Loucy (cell line): ENCODE results near the gene ARG2.

ENCODE experiments used
- H2AFZ ChIP-seq: fragments of 200-600 bp; sonication (generic); 2 replicates; pipeline ENCODE4 v1.6.0; 2016; ENCODE audit warnings: antibody characterized with exemption, mild to moderate bottlenecking, low read length, moderate library complexity
- H3F3A ChIP-seq: fragments of 200-600 bp; 2 replicates; pipeline ENCODE4 v1.6.0; 2016; ENCODE audit warnings: antibody characterized with exemption, low read depth, mild to moderate bottlenecking
- H3K27me3 ChIP-seq: fragments of 200-600 bp; sonication (generic); 2 replicates; pipeline ENCODE4 v1.6.1; 2014; ENCODE audit warnings: low read length, mild to moderate bottlenecking; ENCODE audit not compliant: insufficient read depth, poor library complexity, severe bottlenecking
- H3K36me3 ChIP-seq: fragments of 200-600 bp; sonication (generic); 2 replicates; pipeline ENCODE4 v1.6.1; 2016; ENCODE audit warnings: low read length; ENCODE audit not compliant: insufficient read depth
- H3K4me1 ChIP-seq: fragments of 200-600 bp; sonication (generic); 2 replicates; pipeline ENCODE4 v1.5.1; 2014; ENCODE audit warnings: low read length, mild to moderate bottlenecking; ENCODE audit not compliant: insufficient read depth, poor library complexity, severe bottlenecking
- H3K4me2 ChIP-seq: fragments of 200-600 bp; sonication (generic); 2 replicates; pipeline ENCODE4 v1.6.0; 2014; ENCODE audit warnings: antibody characterized with exemption, low read length, low read depth, mild to moderate bottlenecking; ENCODE audit not compliant: poor library complexity, severe bottlenecking
- H3K4me3 ChIP-seq: fragments of 200-600 bp; sonication (generic); 2 replicates; pipeline ENCODE4 v1.5.1; 2014; ENCODE audit warnings: low read length, mild to moderate bottlenecking, mixed read lengths; ENCODE audit not compliant: poor library complexity, severe bottlenecking
- H3K79me2 ChIP-seq: fragments of 200-600 bp; sonication (generic); 2 replicates; pipeline ENCODE4 v1.6.1; 2014; ENCODE audit warnings: low read length; ENCODE audit not compliant: insufficient read depth
- H3K9ac ChIP-seq: fragments of 200-600 bp; sonication (generic); 2 replicates; pipeline ENCODE4 v1.6.0; 2014; ENCODE audit warnings: mild to moderate bottlenecking, low read depth, low read length, moderate library complexity; ENCODE audit not compliant: poor library complexity, severe bottlenecking
- H3K9me2 ChIP-seq: fragments of 200-600 bp; sonication (generic); replicated peaks from 2 replicates; pipeline ENCODE4 v1.6.1; 2016; ENCODE audit warnings: low read depth, low read length, mixed read lengths
- H3K9me3 ChIP-seq: fragments of 200-600 bp; sonication (generic); 2 replicates; pipeline ENCODE4 v1.6.1; 2014; ENCODE audit warnings: mild to moderate bottlenecking, antibody characterized with exemption, low read length, low read depth; ENCODE audit not compliant: insufficient read depth
- H4K20me1 ChIP-seq: fragments of 200-600 bp; sonication (generic); 2 replicates; pipeline ENCODE4 v1.6.0; 2014; ENCODE audit warnings: antibody characterized with exemption, low read length, mild to moderate bottlenecking; ENCODE audit not compliant: insufficient read depth, poor library complexity, severe bottlenecking
- CTCF ChIP-seq: fragments of 200-600 bp; sonication (generic); conservative IDR thresholded peaks from 2 replicates; pipeline ENCODE4 v1.5.1; 2014; ENCODE audit warnings: mild to moderate bottlenecking, antibody characterized with exemption, low read length
- EZH2phosphoT487 ChIP-seq: fragments of 200-600 bp; IDR thresholded peaks from 2 replicates; pipeline ENCODE4 v1.6.1; 2018; ENCODE audit warnings: antibody characterized with exemption, mild to moderate bottlenecking, moderate library complexity, borderline replicate concordance

Gene ARG2

DNA sequence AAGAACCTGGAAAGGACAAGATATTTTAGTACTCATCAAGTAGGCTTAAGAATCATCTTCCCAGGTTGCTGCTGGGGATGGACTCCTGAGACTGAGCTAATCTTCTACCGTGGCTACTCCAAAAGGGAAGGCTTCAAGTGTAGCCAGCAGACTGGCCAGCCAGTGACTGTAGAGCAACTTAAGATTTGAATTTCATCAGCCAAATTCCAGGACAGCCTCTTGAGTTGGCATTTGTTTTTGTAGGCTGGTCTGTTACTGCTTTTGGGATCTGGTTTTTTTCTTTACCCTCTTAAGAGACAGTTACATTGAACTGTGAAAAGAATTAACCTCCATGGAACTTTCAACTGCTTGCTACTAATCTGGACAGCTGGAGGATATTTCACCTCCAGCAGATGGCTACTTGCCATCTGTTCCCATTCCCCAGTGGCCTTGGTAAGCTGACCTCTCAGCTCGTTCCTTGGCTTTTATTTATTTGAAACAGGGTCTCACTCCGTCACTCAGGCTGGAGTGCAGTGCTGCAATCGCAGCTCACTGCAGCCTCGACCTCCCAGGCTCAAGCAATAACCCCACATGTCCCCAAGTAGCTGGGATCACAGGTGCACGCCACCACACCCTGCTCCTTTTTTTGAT, 34.0 kb downstream of the ARG2 start:
- H3F3A ChIP-seq, result no peaks in the 10 kb centered on the region
- no peaks in the 10 kb centered on the region for H3K4me1 ChIP-seq
- H2AFZ ChIP-seq, result no peak overlapping the region
- no peaks in the 10 kb centered on the region for H4K20me1 ChIP-seq
- no peaks in the 10 kb centered on the region for H3K9me2 ChIP-seq
- H3K36me3 ChIP-seq, result peaks cover 89% of the 10 kb centered on the region
- no peak overlapping the region for H3K4me3 ChIP-seq
- TF ChIP-seq CTCF, result no peak
- no peak for TF ChIP-seq EZH2phosphoT487
- H3K9me3 ChIP-seq, result no peaks in the 10 kb centered on the region
- H3K9ac ChIP-seq, result no peak overlapping the region
- H3K79me2 ChIP-seq, result no peaks in the 10 kb centered on the region
- H3K27me3 ChIP-seq, result no peaks in the 10 kb centered on the region
- no peak overlapping the region for H3K4me2 ChIP-seq

DNA sequence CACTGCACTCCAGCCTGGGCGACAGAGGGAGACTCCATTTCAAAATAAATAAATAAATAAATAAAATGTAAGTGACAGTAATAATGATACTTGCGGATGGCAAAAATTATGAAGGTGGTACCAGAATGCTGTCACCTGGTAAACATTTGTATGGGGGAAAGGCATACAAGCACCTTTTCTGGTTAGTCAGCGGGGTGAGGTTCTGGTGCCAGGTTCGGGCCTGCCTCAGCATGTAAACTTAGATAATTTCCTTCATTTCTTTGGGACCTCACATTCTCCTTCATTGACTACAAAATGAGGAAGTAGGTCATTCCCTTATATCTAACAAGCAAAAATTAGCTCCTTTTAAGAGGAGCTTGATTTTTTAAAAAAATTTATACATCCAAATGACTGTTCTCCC, 43.9 kb downstream of the ARG2 start:
- Histone ChIP-seq H3K9me2 (no peaks in the 10 kb centered on the region), H3K27me3 (no peaks in the 10 kb centered on the region), H3K36me3 (peaks cover 18% of the 10 kb centered on the region; the same call in 1 of the 2 replicates), H3K79me2 (peaks cover 32% of the 10 kb centered on the region), H4K20me1 (peaks cover 18% of the 10 kb centered on the region), H3K9me3 (no peaks in the 10 kb centered on the region), H3F3A (no peaks in the 10 kb centered on the region), H3K4me2 (no peak overlapping the region), H3K4me1 (peaks cover 12% of the 10 kb centered on the region), H3K4me3 (no peak overlapping the region), H2AFZ (no peak overlapping the region), H3K9ac (no peak overlapping the region)
- TF ChIP-seq EZH2phosphoT487, result no peak

- peaks cover 50% of the 10 kb centered on the region for H3K79me2 ChIP-seq
- H3K4me2 ChIP-seq, result no peak overlapping the region
- H4K20me1 ChIP-seq, result peaks cover 18% of the 10 kb centered on the region
- TF ChIP-seq EZH2phosphoT487, result no peak
- TF ChIP-seq CTCF, result no peak
- H3K36me3 ChIP-seq, result no peaks in the 10 kb centered on the region; the same call in 1 of the 2 replicates
- no peaks in the 10 kb centered on the region for H3K9me2 ChIP-seq
- no peaks in the 10 kb centered on the region for H3K27me3 ChIP-seq
- H3K4me3 ChIP-seq, result no peak overlapping the region
- H2AFZ ChIP-seq, result no peak overlapping the region
- no peaks in the 10 kb centered on the region for H3F3A ChIP-seq
- H3K4me1 ChIP-seq, result peaks cover 15% of the 10 kb centered on the region
- H3K9me3 ChIP-seq, result no peaks in the 10 kb centered on the region
- H3K9ac ChIP-seq, result no peak overlapping the region
Observed at GRCh38 chr14:67665868-67666267, 46.1 kb downstream of the ARG2 start.
